Measurements from ENCODE around the gene TNFRSF9. TPM values are rescaled to one million over a fixed set of nuclear protein-coding genes. Genes with fewer than 3 reads are reported as not detected.

Gene TNFRSF9
- total RNA-seq, 5 donors from 2014 or later (not counting 1 experiment from before 2014, with no cell fraction given) = 0.59 to 4.3 (median 0.88) TPM

- Mint-ChIP-seq H3K4me3 (no peak overlapping the region), H3K27me3 (no peaks in the 10 kb centered on the region), H3K9me3 (no peaks in the 10 kb centered on the region), H3K27ac (no peak overlapping the region), H3K4me1 (peaks cover 0 to 29% (median 4%) of the 10 kb centered on the region in 3 donors), H3K36me3 (peaks cover 8% of the 10 kb centered on the region)
- H3K4me3 ChIP-seq (ENCODE audit: control insufficient read depth in 1 of 2, extremely low read depth in 1 of 2, low read length in 1 of 2) = no peak overlapping the region
- peaks cover 0 to 5% of the 10 kb centered on the region in 2 experiments for H3K27me3 ChIP-seq (replicated peaks in 1 of 2; ENCODE audit: control insufficient read depth in 2 of 2, extremely low read depth in 1 of 2, insufficient read depth in 2 of 2, low read length in 1 of 2)
- H3K9me3 ChIP-seq = no peaks in the 10 kb centered on the region
- 76% methylated on average over 7 of the region's 12 CpGs for WGBS (ENCODE audit: insufficient coverage)
- ChIA-PET CTCF (interaction anchor here in 1 of 2 donors (0.6 kb wide), 2 partner anchors 15 to 152 kb away, joined by 4 to 5 read pairs; no protein-coding TSS in a partner anchor), POLR2A (no interaction called here)
- no peaks in the 10 kb centered on the region for H3K36me3 ChIP-seq (ENCODE audit: control insufficient read depth in 2 of 2, extremely low read depth in 1 of 2, insufficient read depth in 1 of 2, low read length in 1 of 2)
- peaks cover 0 to 10% of the 10 kb centered on the region in 2 experiments for H3K4me1 ChIP-seq (ENCODE audit: control insufficient read depth in 1 of 2, extremely low read depth in 1 of 2, insufficient read depth in 2 of 2, low read length in 2 of 2)
- ATAC-seq (replicated peaks in 1 of 4) = no peak
- no peak for DNase-seq
- H3K27ac ChIP-seq (ENCODE audit: low read length) = no peak overlapping the region
Observed at GRCh38 chr1:7905262-7905661, 35.4 kb downstream of the TNFRSF9 start.

GRCh38 chr1:7902478-7903085, 38.1 kb downstream of the TNFRSF9 start:
- peak overlapping the region; percentile 57 to 63 (median 58) for H3K4me3 Mint-ChIP-seq
- Histone ChIP-seq H3K9me3 (no peaks in the 10 kb centered on the region), H3K36me3 (ENCODE audit: control insufficient read depth in 2 of 2, extremely low read depth in 1 of 2, insufficient read depth in 1 of 2, low read length in 1 of 2) (no peaks in the 10 kb centered on the region), H3K4me1 (ENCODE audit: control insufficient read depth in 1 of 2, extremely low read depth in 1 of 2, insufficient read depth in 2 of 2, low read length in 2 of 2) (peaks cover 0 to 18% of the 10 kb centered on the region in 2 experiments), H3K27ac (ENCODE audit: low read length) (no peak overlapping the region), H3K27me3 (replicated peaks in 1 of 2; ENCODE audit: control insufficient read depth in 2 of 2, extremely low read depth in 1 of 2, insufficient read depth in 2 of 2, low read length in 1 of 2) (peaks cover 0 to 5% of the 10 kb centered on the region in 2 experiments), H3K4me3 (ENCODE audit: control insufficient read depth in 1 of 2, extremely low read depth in 1 of 2, low read length in 1 of 2) (peak overlapping the region; percentile 42 to 47)
- ChIA-PET CTCF (interaction anchor here (0.6 to 0.7 kb wide), 4 partner anchors 12 to 253 kb away, joined by 3 to 5 read pairs (median 3); no protein-coding TSS in a partner anchor), POLR2A (no interaction called here)
- H3K27ac Mint-ChIP-seq = no peak overlapping the region
- no peaks in the 10 kb centered on the region for H3K27me3 Mint-ChIP-seq
- H3K4me1 Mint-ChIP-seq = peaks cover 0 to 33% (median 4%) of the 10 kb centered on the region in 3 donors
- 7% methylated on average over 12 of the region's 21 CpGs for WGBS (ENCODE audit: insufficient coverage)
- ATAC-seq (replicated peaks in 1 of 4) (peak; percentile 60 to 78 (median 68)), DNase-seq (peak in 33 of 35 experiments; percentile 7 to 84 (median 36))
- no peaks in the 10 kb centered on the region for H3K9me3 Mint-ChIP-seq
- peaks cover 8% of the 10 kb centered on the region for H3K36me3 Mint-ChIP-seq

GRCh38 chr1:7899741-7900140, 40.9 kb downstream of the TNFRSF9 start:
- no peak for ATAC-seq (replicated peaks in 1 of 4)
- H3K4me3 Mint-ChIP-seq = no peak overlapping the region

GRCh38 chr1:7898962-7899361, 41.7 kb downstream of the TNFRSF9 start:
- Histone ChIP-seq H3K27ac (ENCODE audit: low read length) (no peak overlapping the region), H3K4me1 (ENCODE audit: control insufficient read depth in 1 of 2, extremely low read depth in 1 of 2, insufficient read depth in 2 of 2, low read length in 2 of 2) (peaks cover 0 to 18% of the 10 kb centered on the region in 2 experiments), H3K9me3 (no peaks in the 10 kb centered on the region), H3K27me3 (replicated peaks in 1 of 2; ENCODE audit: control insufficient read depth in 2 of 2, extremely low read depth in 1 of 2, insufficient read depth in 2 of 2, low read length in 1 of 2) (peaks cover 0 to 10% of the 10 kb centered on the region in 2 experiments), H3K36me3 (ENCODE audit: control insufficient read depth in 2 of 2, extremely low read depth in 1 of 2, insufficient read depth in 1 of 2, low read length in 1 of 2) (no peaks in the 10 kb centered on the region), H3K4me3 (ENCODE audit: control insufficient read depth in 1 of 2, extremely low read depth in 1 of 2, low read length in 1 of 2) (no peak overlapping the region)
- no peak overlapping the region for H3K4me3 Mint-ChIP-seq
- DNase-seq (peak in 1 of 35 experiments; percentile 8), ATAC-seq (replicated peaks in 1 of 4) (no peak)
- H3K27me3 Mint-ChIP-seq = no peaks in the 10 kb centered on the region
- no peaks in the 10 kb centered on the region for H3K9me3 Mint-ChIP-seq
- no peaks in the 10 kb centered on the region for H3K36me3 Mint-ChIP-seq
- CTCF ChIA-PET = no interaction called here
- POLR2A ChIA-PET = no interaction called here
- H3K4me1 Mint-ChIP-seq = peaks cover 0 to 26% (median 4%) of the 10 kb centered on the region in 3 donors
- 100% methylated on average over 1 of the region's 5 CpGs for WGBS (ENCODE audit: insufficient coverage)
- H3K27ac Mint-ChIP-seq = no peak overlapping the region

More at GRCh38 chr1:7899741-7900140, 40.9 kb downstream of the TNFRSF9 start:
- H3K4me3 ChIP-seq (ENCODE audit: control insufficient read depth in 1 of 2, extremely low read depth in 1 of 2, low read length in 1 of 2) = no peak overlapping the region
- no peak overlapping the region for H3K27ac ChIP-seq (ENCODE audit: low read length)
- Mint-ChIP-seq H3K9me3 (no peaks in the 10 kb centered on the region), H3K36me3 (no peaks in the 10 kb centered on the region), H3K27me3 (no peaks in the 10 kb centered on the region), H3K4me1 (peaks cover 0 to 26% (median 4%) of the 10 kb centered on the region in 3 donors), H3K27ac (no peak overlapping the region)
- no peaks in the 10 kb centered on the region for H3K9me3 ChIP-seq
- ChIA-PET CTCF (interaction anchor here in 1 of 2 donors (0.6 kb wide), 1 partner anchor 321 kb away, joined by 6 read pairs; no protein-coding TSS in a partner anchor), POLR2A (interaction anchor here in 1 of 2 donors (0.6 kb wide), 1 partner anchor 48 kb away, joined by 3 read pairs; no protein-coding TSS in a partner anchor)
- no peaks in the 10 kb centered on the region for H3K36me3 ChIP-seq (ENCODE audit: control insufficient read depth in 2 of 2, extremely low read depth in 1 of 2, insufficient read depth in 1 of 2, low read length in 1 of 2)
- WGBS (ENCODE audit: insufficient coverage) = 65% methylated on average over 4 of the region's 4 CpGs
- peaks cover 0 to 18% of the 10 kb centered on the region in 2 experiments for H3K4me1 ChIP-seq (ENCODE audit: control insufficient read depth in 1 of 2, extremely low read depth in 1 of 2, insufficient read depth in 2 of 2, low read length in 2 of 2)
- peaks cover 0 to 5% of the 10 kb centered on the region in 2 experiments for H3K27me3 ChIP-seq (replicated peaks in 1 of 2; ENCODE audit: control insufficient read depth in 2 of 2, extremely low read depth in 1 of 2, insufficient read depth in 2 of 2, low read length in 1 of 2)
- DNase-seq = no peak

GRCh38 chr1:7896994-7897393, 43.6 kb downstream of the TNFRSF9 start:
- ATAC-seq (replicated peaks in 1 of 4) = no peak
- Histone ChIP-seq H3K4me3 (ENCODE audit: control insufficient read depth in 1 of 2, extremely low read depth in 1 of 2, low read length in 1 of 2) (no peak overlapping the region), H3K4me1 (ENCODE audit: control insufficient read depth in 1 of 2, extremely low read depth in 1 of 2, insufficient read depth in 2 of 2, low read length in 2 of 2) (peaks cover 0 to 15% of the 10 kb centered on the region in 2 experiments), H3K36me3 (ENCODE audit: control insufficient read depth in 2 of 2, extremely low read depth in 1 of 2, insufficient read depth in 1 of 2, low read length in 1 of 2) (no peaks in the 10 kb centered on the region), H3K9me3 (no peaks in the 10 kb centered on the region), H3K27ac (ENCODE audit: low read length) (no peak overlapping the region), H3K27me3 (replicated peaks in 1 of 2; ENCODE audit: control insufficient read depth in 2 of 2, extremely low read depth in 1 of 2, insufficient read depth in 2 of 2, low read length in 1 of 2) (peaks cover 0 to 10% of the 10 kb centered on the region in 2 experiments)
- no CpG with 5 or more reads among the region's 1 CpG for WGBS (ENCODE audit: insufficient coverage)
- H3K36me3 Mint-ChIP-seq = no peaks in the 10 kb centered on the region
- peaks cover 0 to 29% (median 0%) of the 10 kb centered on the region in 3 donors for H3K4me1 Mint-ChIP-seq
- CTCF ChIA-PET = no interaction called here
- H3K27ac Mint-ChIP-seq = no peak overlapping the region
- no peak for DNase-seq
- POLR2A ChIA-PET = interaction anchor here in 1 of 2 donors (0.7 kb wide), 1 partner anchor 145 kb away, joined by 3 read pairs; no protein-coding TSS in a partner anchor
- H3K27me3 Mint-ChIP-seq = no peaks in the 10 kb centered on the region
- no peak overlapping the region for H3K4me3 Mint-ChIP-seq
- H3K9me3 Mint-ChIP-seq = no peaks in the 10 kb centered on the region

- no peak for DNase-seq
- Mint-ChIP-seq H3K9me3 (no peaks in the 10 kb centered on the region), H3K4me1 (peaks cover 0 to 14% (median 0%) of the 10 kb centered on the region in 3 donors), H3K36me3 (peaks cover 8% of the 10 kb centered on the region), H3K27ac (no peak overlapping the region), H3K27me3 (peaks cover 0 to 12% of the 10 kb centered on the region in 2 donors), H3K4me3 (no peak overlapping the region)
- ChIA-PET POLR2A (interaction anchor here in 1 of 2 donors (0.7 kb wide), 1 partner anchor 325 kb away, joined by 9 read pairs; no protein-coding TSS in a partner anchor), CTCF (no interaction called here)
- Histone ChIP-seq H3K36me3 (ENCODE audit: control insufficient read depth in 2 of 2, extremely low read depth in 1 of 2, insufficient read depth in 1 of 2, low read length in 1 of 2) (no peaks in the 10 kb centered on the region), H3K4me1 (ENCODE audit: control insufficient read depth in 1 of 2, extremely low read depth in 1 of 2, insufficient read depth in 2 of 2, low read length in 2 of 2) (peaks cover 0 to 6% of the 10 kb centered on the region in 2 experiments), H3K9me3 (no peaks in the 10 kb centered on the region), H3K27ac (ENCODE audit: low read length) (no peak overlapping the region), H3K4me3 (ENCODE audit: control insufficient read depth in 1 of 2, extremely low read depth in 1 of 2, low read length in 1 of 2) (no peak overlapping the region), H3K27me3 (replicated peaks in 1 of 2; ENCODE audit: control insufficient read depth in 2 of 2, extremely low read depth in 1 of 2, insufficient read depth in 2 of 2, low read length in 1 of 2) (peaks cover 0 to 13% of the 10 kb centered on the region in 2 experiments)
- WGBS (ENCODE audit: insufficient coverage) = 93% methylated on average over 8 of the region's 13 CpGs
- ATAC-seq (replicated peaks in 1 of 4) = no peak
Observed at GRCh38 chr1:7893529-7894180, 47.0 kb downstream of the TNFRSF9 start.

All from T-cell (primary cell).